ENCODE data around the gene ERCC2.
"Not testable (repeated sequence)": the region's sequence is repeated elsewhere in the genome, so short reads cannot be mapped to it uniquely, and the experiment has no call there.

Gene ERCC2

DNA sequence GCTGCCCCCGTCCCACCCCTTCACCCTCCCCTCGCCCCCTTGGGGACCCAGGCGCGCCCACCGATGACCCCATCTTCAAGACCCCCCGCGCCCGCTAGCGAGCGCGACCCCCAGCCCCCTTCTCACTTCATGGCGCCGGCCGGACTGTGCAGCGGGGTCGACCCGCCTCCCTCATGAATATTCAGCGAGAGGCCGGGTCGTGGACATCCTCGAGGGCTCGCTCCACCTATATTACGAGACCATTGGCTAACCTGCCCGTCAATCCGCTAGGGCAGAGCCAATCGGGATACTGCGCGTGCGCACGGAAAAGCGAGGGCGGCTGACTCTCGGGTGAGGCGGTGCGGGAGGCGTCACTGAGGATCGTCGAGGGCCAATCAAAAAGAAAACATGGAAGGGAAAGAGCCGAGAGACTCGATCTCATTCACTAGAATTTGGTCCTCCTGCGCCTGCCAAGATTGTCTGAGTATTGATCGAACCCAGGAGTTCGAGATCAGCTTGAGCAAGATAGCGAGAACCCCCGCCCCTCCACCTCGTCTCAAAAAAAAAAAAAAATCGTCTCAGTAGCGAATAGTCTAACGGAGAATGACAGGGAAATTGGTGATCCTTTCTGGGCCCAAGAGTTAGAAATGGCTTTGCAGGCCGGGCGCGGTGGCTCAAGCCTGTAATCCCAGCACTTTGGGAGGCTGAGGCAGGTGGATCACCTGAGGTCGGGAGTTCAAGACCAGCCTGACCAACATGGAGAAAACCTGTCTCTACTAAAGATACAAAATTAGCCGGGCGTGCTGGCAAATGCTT, at the start of gene ERCC2:
ERCC2 (minus strand) TSS at position 164 of the 795 bp plus-strand sequence; CDS start at position 131, 33 bp downstream.
- peak; percentile 98 for DNase-seq

DNA sequence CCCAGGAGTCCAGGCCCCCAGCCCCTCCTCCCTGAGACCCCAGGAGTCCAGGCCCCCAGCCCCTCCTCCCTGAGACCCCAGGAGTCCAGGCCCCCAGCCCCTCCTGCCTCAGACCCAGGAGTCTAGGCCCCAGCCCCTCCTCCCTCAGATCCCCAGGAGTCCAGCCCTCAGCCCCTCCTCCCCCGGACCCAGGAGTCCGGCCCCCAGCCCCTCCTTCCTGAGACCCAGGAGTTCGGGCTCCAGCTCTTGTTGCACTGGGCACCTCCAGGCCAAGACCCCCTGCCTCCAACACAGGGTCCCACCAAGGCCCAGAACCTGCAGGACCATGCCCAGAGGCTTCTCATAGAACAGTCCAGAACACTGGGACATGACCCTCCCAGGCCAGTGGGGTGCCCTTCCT, 49.5 kb upstream of the ERCC2 start:
- DNase-seq: no peak

DNA sequence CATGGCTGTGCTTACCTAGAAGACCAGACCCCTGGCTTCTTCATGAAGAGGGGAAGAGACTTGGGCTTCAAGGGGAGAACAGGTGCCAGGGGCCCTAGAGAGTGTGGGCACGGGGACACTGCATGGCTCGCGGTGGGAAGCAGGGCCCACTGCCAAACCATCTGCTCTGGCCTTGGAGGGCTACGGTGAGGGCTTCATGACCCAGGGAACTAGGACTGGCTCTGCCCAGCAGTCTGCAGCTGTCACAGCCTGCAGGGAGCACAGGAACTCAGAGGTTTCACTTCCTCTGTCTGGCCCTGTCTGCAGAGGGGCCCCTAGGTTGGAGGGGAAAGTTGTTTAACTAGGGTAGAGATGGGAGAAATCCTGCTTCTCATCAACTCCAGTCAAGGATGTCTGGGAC, 49.0 kb upstream of the ERCC2 start:
- DNase-seq: no peak

DNA sequence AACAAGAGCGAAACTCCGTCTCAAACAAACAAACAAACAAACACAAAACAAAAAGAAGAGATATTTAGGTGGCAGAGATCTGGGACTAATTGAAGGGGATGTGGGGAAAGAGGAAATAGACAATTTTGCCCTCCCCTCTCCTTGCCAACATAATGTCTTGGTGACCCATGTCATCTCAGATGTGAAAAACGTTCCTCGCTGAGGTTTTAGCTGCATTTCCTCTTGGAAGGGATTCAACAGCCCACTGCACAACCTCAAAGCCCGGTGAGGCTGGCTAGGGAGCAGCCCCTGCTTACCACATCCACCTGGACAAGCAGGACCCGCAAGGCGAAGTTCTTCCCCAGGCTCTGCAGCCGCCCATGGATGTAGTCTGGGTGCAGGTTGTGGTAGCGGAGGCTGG, 48.4 kb upstream of the ERCC2 start:
- DNase-seq: no peak

DNA sequence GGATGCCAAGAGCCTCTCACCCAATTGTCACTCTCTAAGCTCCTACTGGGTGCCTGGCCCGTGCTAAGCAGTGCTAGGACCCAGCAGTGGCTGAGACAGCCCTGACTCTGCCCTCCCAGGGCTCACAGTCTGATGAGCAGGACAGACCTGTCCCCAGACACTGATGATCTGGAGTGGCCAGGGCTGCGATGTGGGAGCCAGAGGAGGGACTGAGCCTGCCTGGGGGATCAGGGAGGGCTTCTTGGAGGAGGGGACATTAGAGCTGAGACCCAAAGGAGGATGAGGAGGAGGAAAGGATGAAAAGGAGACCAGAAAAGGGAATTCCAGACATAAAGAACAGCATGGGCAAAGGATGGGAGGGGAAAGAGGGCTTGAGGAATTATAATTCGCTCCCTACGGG, 46.8 kb upstream of the ERCC2 start:
- DNase-seq: no peak

DNA sequence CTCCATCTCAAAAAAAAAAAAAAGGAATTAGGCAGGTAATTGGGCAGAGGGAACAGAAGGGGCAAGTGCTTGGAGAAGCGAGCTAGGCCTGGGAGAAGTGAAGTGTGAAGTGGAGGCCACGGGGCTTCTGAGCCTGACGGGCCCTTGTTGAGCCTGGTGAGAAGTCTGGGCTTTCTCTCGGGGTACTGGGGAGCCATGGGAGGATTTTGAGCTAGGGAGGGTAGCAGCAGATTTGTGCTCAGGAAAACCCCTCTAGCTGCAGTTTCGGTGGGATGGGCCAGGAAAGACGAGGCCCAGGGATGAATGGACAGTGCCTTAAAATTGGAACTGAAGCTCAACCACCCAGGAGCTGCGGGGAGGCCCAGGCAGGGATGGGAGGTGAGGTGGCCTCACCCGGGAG, 44.1 kb upstream of the ERCC2 start:
- DNase-seq: no peak

DNA sequence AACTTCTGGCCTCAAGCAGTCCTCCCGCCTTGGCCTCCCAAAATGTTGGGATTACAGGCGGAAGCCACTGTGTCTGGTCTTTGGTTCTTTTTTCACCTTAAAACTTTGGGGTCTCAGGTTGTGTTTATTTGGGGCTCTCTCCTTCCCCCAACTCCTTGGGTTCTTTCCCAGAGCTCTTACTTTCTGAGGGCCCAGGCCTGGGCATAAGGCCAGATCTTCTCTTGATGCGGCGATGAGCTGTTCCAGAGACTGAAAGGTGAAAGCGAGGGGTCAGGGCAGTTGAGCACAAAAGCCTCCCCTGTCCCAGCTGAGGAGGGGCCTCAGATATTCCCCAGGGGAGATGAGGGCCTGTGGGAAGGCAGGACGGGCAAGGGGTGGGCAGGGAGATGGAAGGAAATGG, 43.1 kb upstream of the ERCC2 start:
- DNase-seq: no peak

DNA sequence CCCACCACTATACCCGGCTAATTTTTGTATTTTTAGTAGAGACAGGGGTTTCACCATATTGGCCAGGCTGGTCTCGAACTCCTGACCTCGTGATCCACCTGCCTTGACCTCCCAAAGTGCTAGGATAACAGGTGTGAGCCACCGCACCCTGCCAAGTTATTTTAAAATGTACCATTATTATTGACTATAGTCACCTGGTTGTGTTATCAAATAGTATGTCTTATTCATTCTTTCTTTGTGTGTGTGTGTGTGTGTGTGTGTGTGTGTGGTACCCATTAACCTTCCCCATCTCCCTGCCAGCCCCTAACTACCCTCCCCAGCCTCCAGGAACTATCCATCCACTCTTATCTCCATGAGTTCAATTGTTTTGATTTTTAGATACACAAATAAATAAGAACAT, 40.0 kb upstream of the ERCC2 start:
- not testable (repeated sequence) for DNase-seq

DNA sequence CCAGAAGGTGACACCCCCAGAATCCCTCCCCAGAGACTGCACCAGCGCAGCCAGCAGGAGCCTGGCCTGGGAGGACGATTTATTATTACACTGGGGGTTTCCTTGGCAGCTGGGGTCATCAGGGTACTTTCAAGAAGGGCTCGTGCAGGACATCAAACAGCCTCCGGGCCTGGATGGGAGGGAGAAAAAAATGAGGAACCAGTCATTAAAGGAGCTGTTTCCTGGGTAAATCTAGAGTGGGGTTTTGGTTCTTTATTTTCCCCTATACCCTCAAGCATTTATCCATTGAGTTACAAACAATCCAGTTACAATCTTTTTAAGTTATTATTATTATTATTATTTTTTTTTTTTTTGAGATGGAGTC, 39.2 kb upstream of the ERCC2 start:
- no peak for DNase-seq

DNA sequence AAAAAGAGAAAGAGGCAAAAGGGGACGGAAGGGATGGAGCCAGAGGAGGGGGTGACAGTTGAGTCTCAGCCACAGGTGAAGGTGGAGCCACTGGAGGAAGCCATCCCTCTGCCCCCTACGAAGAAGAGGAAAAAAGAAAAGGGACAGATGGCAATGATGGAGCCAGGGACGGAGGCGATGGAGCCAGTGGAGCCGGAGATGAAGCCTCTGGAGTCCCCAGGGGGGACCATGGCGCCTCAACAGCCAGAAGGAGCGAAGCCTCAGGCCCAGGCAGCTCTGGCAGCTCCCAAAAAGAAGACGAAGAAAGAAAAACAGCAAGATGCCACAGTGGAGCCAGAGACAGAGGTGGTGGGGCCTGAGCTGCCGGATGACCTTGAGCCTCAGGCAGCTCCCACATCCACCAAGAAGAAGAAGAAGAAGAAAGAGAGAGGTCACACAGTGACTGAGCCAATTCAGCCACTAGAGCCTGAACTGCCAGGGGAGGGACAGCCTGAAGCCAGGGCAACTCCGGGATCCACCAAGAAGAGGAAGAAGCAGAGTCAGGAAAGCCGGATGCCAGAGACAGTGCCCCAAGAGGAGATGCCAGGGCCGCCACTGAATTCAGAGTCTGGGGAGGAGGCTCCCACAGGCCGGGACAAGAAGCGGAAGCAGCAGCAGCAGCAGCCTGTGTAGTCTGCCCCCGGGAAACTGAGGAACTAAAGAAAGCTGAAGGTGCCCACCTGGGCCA, 38.6 kb upstream of the ERCC2 start:
- no peak for DNase-seq

DNA sequence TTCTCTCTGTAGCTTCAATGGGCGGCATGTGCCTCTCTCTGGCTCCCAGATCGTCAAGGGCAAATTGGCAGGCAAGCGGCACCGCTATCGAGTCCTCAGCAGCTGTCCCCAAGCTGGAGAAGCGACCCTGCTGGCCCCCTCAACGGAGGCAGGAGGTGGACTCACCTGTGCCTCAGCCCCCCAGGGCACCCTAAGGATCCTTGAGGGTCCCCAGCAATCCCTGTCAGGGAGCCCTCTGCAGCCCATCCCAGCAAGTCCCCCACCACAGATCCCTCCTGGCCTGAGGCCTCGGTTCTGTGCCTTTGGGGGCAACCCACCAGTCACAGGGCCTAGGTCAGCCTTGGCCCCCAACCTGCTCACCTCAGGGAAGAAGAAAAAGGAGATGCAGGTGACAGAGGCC, 37.7 kb upstream of the ERCC2 start:
- DNase-seq: no peak

DNA sequence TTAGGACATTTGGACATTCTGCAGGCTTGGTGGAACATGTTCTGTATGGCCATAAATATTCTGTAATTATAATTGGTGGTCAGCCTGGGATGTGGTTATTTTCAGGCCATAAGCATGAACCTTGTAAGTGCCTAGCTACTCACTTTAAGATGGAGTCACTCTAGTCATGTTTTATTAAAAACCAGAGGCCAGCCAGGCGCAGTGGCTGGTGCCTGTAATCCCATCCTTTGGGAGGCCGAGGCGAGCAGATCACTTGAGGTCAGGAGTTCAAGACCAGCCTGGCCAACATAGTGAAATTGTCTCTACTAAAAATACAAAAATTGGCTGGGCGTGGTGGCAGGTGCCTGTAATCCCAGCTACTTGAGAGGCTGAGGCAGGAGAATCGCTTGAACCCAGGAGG, 37.2 kb upstream of the ERCC2 start:
- not testable (repeated sequence) for DNase-seq

DNA sequence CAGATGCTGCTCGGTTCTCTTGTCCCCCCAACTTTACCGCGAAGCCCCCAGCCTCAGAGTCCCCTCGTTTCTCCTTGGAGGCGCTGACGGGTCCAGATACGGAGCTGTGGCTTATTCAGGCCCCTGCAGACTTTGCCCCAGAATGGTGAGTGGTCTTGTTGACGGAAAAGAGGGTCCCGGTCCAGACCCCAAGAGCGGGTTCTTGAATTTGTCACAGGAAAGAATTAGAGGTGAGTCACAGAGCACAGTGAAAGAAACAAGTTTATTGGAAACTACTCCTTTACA, 36.7 kb upstream of the ERCC2 start:
- DNase-seq: no peak

DNA sequence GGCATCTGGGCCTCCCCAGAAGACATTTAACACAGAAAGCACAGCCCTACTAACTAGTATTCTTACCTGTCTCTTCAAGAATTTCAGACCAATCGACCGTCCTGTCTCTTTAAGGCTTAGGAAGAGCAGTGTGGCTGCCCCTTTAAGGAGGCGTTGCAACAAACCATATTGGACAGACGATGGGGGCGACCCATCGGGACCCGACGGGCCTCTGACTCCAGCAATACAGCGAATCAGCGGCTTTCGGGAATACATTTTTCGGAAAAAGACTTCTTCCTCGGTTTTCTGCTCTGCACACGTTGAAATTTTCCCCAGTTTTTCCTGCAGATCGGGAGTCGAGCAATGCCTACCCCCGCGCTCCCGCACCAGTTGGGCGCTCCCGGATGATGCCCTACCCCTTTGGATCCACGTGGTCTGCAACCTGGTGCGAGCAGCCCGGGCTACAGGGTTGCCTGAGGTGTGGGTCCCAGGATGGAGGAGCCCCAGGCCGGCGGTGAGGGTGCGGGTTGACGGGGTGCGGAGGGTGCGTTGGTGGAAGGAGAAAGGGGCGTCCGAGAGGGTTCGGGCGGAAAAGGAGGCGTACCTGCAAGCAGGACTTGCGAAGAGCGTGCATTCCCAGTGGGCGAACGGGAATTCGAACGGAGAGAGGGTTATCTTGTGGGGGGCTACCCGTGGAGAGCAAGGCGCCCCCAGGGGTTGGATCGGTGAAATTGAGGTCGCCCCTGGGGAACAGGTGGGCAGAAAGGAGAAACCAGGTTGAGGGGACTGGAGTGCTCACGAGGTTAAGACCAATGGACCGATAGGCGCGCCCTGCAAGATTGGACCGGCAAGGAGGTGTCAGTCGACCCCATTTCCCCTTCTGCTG, 36.1 kb upstream of the ERCC2 start, which contains the start of gene POLR1G:
POLR1G (plus strand) TSS at position 419 of the 865 bp plus-strand sequence; CDS start at position 472, 53 bp downstream.
- DNase-seq: peak; percentile 84

DNA sequence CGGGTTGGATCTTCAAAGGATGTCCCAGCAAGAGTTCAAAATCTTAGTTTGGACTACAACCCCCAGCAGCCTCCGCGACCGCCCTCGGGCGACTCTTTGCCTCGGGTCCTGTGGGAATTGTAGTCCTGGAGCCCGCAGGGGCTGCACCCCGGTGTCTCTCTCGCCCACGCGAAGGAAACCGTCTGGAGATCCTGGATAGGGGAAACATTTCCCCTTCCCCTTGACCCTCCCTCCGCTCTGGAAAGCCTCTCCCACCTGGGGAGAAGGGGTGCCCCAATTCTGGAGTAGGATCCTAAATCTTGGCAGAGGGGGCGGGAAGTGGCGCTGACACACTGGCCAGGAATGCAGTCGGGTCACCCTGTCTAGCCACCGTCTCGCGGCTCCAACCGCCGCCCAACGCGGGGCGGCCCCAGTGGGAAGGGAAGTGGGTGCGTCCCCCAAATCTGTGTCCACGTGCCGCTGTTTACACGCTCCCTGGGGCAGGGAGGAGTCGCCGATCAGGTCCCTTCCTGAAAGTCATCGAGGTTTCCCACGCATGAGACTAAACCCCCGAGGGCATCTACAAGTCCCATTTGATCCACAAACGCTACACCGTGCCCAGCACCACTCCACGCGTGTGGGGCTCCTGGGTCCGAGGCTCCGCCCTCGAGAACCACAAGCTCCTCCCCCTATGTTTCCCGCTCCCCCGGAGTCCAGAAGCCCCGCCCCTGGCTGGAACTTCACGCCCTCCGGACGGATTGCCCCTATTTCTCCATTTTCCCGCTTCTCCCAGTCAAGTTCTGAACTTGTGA, 35.3 kb upstream of the ERCC2 start:
- peak; percentile 95 for DNase-seq

DNA sequence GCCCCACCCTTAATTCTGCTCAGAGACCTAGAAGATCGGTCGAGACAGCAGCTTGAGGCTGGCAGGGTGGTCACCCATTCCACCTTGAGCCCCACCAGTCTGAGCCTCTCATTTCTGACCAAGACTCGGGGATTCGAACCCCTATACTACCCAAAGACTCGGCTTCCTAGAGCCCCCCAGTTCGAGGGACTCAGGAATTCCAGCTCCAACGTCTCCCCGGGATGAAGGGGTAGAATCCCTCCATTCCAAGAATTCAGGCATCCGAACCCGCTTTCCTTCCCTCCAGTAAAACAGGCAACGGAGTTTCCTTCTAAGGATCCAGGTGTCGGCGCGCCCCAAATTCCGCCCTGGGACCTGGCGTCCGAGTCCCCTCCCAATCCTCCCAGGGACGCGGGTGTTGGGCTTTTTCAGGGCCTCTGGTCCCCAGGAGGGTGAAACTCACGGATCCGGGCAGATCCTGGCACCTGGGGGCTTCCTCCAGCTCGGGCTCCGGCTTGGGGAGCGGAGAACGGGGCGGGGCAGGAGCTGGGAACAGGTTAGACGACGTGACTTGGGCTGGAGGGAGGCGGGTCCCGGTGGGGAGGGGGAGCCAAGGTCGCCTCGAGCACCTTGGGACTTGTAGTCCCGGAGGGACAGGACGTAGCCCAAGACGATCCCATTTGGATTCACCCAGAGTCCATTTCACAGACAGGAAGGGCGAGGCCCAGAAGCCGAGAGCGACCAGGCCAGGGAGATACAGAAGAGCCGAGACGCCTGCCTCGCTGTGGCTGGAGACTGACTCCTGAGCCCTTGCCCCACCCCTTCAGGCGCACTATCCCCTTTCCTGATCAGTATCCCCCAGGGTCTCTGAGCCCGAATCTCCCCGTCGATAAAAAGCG, 34.4 kb upstream of the ERCC2 start, which contains the start of gene PPP1R13L:
PPP1R13L (minus strand) TSS at position 513 of the 878 bp plus-strand sequence. CDS start 6,751 bp downstream, outside the sequence.
- DNase-seq: peak; percentile 84

DNA sequence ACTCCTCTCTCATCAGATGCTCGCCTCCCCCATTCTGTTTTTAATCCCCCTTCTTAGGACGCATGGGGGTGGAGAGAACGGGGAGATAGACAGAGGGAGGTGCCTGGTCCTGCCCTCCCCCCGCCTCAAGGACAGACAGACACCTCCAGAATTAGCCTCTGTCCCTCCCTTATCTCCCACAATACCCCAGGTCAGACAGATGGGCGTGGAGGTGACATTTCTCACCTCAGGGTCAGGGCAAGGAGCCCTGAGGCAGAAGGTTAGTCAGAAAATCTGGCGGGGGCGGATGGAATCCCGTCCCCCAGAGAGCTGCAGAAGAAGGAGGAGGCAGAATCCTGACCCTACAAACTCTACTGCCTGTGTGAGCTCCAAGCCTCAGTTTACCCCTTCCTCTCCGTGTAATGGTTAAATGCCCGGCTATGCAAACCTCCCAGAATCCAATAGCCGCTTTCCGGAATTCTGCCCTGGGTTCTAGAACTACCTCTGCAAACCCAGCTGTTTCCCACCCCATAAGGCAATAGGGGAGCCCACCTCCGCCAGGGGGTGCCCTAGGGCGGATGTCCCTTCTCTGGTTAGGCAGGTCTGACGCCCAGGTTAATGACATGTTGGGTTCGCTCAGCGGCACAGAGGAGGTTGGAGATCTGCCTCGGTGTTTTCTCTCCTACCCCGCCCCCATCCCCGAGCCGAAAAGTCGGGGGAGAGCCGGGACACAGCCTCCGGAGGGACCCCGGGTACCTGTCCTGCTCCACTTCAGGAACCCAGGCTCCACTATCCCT, 33.6 kb upstream of the ERCC2 start:
- no peak for DNase-seq

DNA sequence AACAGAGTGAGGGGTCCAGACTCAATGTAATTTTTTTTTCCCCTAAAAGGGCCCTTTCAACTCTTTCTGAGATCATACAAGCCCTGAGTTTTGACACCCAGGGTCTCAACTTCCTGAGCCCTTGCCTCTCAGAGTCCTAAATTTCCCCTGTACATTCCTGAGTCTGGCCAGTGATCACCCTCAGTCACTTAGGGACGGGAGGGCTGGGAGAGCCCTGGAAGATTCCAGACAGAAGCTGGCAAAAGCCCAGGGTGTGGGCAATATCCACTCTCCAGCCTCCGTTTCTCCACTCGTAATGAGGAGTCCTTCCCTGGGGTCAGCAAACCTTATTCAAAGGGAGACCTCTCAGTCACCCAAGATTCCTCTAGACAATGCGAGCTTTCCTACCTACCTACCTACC, 32.9 kb upstream of the ERCC2 start:
- DNase-seq: no peak

DNA sequence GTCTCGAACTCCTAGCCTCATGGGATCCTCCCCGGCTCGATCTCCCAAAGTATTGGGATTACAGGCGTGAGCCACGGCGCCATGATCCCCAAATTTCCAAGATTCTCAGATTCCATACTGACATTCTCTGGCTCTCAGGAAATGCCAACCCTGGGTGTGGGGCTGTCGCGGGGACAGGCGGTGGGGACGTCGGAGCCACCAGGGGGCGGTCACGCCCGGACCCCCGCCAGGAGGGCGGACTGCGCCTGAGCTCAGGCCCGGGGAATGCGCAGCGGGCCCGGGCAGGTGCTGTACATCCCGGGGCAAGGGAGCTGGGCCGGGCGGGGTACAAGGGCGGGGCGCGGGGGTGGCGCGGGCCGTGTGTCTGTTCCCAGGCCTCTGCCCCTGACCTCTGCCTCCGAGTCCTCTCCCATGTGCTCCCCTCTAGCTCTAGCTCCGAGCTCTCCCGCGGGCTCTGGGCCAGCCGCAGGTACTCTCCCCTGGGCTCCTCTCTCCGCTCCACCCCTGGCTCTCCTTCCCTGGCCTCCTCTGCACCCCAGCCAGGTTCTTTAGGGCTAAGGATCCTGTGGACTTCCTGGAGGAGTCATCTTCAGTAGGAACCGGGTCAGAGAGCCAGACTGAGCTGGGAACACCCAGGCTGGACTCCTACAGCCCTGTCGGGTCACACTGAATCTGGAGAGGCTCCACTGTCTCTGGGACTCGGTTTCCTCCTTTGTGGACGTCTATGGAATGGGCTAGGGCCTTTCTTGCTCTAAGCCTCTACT, 32.1 kb upstream of the ERCC2 start:
- no peak for DNase-seq

DNA sequence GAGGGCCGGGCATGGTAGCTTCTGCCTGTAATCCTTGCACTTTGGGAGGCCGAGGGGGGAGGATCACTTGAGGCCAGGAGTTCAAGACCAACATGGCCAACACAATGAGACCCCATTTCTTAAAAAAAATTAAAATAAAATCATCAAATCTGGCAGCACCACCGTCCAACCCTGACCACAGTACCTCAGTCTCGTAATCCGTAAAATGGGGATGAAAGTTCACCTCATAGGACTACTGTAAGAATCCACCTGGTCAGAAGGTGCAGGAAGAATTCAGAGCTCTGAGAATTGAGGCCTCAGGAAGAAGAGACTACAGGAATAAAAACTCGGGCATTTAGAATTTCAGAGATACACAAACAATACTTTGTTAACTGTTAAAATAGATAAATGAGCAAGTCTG, 31.4 kb upstream of the ERCC2 start:
- DNase-seq: no peak

All from NCI-H2171 (cell line).